Stimulated activated CD4-positive, alpha-beta T cell treated with anti-CD3 and anti-CD28 coated beads, Interleukin-15, amount 100 ng/mL, for 48 hours (primary cell): ENCODE results near the gene PIP5K1B.

Source experiments
- DNase-seq, 2 donors: peaks; one replicate each; pipeline ENCODE4 v3.0.0-alpha.2; 2020; ENCODE audit warnings: low read depth in 2 of 2

Gene PIP5K1B

DNA sequence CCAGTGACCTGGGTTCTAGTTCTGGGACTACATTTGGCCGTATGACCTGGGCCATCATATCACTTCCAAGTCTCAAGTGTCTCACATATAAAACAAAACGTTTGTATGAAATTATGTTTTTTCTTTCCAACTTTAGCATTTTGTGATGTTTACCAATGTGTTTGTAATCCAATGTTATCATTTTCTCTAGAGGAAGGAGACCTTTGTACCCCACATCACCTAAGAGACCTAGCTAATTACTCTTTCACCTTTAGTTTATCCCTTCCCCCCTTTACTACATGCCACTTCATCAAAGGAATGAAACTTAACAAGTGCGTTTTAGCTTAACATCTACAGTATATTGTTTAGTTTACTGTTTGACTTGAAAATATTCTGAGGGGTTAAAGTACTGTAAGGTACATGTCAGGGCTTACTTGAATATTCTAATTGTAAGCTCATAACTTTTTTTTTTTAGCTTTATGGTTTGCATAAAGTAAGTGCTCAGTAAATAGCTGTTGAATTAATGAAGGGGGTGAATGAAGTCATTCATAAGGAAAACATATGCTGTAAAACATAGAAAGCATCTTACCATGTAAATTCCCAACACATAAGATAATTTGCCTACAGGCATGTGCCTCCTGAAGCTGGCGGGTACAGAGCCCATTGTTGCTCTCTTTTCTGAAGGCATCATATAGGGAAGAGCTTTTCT lies 2.9 kb downstream of the PIP5K1B start:
- DNase-seq, result no peak

DNA sequence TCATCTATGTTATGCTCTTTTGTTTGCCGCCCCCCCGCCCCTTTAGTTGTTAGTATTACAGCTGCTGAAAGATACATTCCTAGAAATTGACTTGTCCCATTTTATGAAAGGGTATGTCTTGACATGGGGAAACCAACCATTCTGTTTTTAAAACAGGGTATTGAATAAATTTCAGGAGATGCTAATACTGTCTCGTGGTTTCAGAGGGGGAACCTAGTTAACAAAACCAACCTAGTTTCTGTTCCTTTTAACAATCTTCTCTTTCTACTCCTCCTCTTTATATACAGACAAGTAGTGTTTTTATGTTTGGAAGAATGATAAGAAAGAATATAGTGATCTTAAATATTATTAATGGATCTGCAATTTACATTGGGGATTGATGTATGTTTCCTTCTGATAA lies 3.5 kb downstream of the PIP5K1B start:
- no peak for DNase-seq

DNA sequence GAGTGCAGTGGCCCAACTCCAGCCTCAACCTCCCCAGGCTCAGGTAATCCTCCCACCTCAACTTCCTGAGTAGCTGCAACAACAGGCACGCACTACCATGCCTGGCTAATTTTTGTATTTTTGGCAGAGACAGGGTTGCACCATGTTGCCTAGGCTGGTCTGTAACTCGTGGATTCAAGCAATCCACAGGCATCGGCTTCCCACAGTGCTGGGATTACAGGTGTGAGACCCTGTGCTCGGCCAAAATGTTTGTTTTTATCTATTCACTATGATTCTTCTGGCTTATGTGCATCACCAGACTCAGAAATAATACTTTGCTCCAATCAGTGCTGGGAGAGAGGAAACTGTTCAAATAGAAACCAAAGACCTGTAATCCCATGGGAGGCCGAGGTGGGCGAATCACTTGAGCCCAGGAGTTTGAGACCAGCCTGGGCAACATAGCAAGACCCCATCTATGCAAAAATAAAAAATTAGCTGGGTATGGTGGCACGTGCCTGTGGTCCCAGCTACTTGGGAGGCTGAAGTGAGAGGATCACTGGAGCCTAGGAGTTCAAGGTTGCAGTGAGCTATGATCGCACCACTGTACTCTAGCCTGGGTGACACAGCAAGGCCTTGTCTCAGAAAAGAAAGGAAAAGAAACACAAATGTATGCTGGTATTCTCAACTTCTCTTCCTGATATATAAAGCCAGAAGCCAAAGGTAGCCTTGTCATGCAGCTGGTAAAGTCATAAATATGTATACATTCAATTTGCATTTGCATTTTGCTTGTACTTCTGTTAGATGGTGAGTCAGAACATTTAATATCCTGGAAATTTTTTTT lies 4.5 kb downstream of the PIP5K1B start:
- DNase-seq, result no peak

DNA sequence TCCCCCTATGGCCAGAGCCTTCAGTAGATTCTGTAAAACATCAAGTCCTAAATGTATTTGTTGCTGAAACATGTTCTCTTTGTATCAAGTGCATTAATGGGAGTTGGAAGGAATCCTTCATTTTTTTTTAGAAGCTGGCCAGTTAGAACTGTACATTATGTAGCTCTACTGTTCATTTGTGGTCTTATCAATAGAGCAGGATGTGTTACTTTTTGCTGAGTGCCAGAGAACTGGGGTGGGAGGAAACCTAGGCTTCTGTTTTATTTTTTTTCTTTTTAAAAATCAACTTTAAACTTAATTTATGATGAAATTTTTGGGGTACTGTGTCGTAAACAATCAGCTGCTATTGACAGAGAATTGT lies 5.1 kb downstream of the PIP5K1B start:
- DNase-seq, result no peak

DNA sequence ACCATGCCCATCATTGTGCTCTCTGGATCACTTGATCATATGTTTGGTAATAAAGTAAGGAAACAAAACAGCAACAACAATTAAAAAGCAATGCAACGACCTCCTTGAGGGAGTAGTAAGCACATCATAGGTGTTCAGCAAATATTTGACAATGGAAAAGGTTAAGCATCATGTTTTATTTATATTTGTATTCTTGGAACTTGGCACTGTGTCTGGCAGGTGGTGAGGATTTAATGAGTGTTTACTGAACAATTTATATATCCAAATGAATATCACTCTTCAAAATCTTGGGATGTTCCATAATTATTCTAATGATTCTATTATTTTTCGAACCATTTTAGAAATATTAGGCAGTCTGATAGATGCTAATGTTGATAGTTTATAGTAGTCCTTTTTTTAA lies 6.2 kb downstream of the PIP5K1B start:
- no peak for DNase-seq

DNA sequence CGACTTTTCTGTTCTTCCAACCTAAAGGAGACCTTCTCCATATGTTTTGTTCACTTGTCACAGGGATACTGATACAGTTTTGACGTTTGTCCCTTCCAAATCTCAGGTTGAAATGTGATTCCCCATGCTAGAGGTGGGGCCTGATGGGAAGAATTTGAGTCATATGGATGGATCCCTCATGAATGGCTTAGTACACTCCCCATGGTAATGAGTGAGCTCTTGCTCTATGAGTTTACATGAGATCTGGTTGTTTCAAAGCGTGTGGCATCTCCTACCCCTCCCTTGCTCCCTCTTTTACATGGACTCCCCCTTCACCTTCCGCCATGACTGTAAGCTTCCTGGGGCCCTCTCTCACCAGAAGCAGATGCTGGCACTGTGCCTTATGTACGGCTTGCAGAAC lies 6.9 kb downstream of the PIP5K1B start:
- DNase-seq, result no peak

DNA sequence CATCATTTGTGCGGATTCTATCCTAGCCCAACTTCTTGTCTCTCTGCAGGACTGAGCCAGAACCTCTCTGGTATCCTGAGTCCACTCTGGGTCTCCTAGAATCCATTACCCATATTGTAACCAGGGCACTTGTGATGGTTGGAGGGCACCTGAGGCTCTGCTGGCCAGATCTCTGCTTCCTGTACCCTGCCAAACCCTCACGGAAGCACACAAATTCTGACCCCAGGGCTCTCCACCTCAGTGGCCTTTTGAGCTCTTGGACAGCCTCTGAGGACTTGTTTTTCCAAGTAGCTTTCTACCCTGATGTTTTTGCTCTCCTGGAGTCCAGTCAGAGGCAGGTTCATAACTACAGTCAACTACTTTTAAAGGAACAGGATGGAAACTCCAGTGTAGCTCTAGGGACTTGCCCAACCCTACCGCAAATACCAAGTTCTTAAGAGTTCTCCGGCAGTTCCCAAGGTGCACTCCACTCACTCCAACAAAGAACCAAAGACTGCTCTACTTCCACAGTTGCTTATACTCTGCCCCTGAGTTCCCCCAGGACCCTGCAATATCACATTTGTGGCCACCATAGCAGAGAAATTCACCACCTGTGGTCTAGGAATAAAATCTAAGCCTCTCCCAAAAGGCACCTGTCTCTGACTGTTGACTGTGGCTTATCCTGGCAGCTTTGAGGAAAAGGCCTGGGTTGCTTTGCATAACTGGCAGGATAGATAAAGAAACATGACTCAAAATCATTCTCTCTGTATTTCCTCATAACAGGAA lies 9.6 kb downstream of the PIP5K1B start:
- DNase-seq, result no peak

DNA sequence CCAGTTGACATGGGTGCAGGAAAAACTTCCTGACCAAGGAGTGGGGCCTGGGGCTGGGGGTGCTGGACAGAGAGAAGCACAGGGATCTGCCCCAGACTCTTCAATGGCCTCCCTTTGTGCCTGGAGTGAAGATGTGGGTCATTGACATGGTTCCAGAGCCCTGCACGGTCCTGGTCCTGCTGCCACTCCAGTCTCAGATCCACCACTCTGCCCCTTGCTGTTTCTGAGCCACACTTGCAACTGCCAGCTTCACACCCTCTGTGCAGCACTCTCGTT lies 10.1 kb downstream of the PIP5K1B start:
- no peak for DNase-seq

DNA sequence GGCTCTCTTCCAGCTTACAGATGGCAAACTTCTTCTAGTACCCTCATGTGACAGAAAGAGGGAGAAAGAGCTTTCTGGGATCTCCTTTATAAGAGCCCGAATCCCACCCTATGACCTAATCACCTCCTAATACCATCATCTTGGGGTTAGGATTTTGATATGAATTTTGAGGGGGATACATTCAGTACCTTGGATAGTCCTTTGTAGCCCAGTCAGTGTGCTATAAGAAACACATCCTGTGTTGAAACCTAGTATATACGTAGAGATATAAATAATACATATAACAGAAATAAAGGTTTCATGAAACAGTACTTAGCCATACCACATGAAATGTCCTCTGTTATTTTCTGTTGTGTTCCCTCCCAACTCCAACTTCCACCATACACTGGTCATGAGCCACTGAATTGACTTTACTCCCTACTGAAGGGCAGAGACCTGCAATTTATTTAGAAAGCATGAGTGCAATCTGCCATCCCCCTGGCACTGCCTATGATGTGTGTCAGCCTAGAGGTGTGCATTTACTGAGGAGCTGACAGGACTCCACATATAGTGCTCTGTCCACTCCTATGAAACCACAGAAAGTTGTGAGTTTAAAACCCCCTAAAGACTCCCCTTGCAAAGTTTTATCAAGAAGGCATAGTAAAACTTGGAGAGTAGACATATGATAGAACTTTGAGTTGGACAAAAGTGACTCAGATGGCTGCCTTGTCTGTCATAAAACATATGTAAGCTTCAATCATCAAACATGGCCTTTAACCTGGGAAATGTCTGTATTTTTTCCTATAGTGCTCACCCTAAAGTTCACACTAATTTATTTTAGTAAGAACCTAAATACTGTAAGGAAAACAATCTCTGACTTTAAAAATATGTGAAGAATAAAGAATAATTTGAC lies 12.8 kb downstream of the PIP5K1B start:
- no peak for DNase-seq

DNA sequence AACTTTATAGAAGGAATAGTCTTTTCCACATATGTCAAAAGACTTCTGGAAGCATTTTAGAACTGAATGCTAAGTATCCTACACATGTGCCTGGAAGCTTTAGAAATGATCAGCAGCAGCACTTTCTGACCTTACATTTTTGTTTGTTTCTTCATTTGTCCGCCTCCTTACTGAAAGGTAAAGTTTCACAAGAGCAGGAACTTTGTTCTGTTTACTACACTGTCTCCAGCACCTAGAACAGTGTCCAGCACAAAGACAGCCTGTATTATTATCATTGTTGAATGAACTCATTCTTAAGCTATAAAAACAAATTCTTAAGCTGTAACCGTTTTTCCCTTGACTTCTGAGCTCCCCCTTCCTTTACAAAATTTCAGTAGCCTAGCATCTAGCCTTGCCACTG lies 14.8 kb downstream of the PIP5K1B start:
- no peak for DNase-seq

DNA sequence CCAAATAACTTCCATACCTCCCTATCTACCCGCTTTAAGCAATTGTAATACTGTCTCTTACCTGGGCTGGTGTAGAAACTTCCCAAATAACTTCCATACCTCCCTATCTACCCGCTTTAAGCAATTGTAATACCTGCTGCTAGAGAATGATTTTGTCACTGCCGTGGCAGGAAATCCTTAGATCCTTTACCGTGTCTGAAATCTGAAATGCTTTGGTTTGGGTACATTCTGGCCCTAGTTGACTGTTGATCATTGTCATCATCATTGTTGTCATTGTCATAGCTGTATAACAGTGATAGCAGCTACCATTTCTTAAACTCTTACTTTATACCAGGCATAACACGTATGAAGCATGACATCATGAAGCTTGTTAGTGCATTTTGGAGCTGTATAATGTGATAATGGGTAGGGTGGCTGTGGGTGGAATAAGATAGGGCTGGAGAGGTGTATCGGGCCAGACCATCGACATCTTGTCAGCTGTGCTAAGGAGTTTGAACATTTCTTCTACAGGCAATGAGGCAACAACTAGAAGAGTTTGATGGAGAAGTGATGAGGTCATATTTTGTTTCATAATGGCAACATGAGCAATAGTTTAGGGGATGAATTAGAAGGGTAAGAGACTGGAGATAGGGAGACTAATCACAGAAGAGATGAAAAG lies 15.7 kb downstream of the PIP5K1B start:
- DNase-seq, result no peak

DNA sequence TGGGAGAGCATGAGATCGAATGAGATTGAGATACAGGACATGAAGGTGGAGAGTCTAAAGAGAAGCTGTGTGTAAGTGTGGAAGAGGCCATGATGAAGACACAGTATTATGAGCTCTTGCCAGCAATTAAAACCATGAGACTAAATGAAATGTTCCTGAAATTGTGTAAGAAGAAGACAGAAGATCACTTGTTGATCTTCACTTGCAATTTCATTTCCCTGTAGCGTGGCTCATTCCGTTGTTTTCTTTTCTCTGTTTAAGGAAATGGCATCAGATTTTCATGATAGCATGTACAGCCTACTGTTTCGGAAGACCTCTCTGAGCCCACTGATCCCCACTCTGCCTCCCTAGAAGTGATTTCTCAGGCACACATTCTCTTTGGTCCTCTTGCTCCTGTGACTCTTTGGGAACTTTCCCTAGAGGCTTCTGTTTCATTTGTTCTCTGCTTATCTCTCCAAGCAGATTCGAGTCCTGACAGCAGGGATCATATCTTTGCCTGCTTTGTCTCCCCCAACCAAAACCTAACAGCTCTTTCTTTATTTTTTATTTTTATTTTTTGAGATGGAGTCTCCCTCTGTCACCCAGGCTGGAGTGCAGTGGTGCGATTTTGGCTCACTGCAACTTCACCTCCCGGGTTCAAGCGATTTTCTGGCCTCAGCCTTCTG lies 16.8 kb downstream of the PIP5K1B start:
- DNase-seq, result no peak

DNA sequence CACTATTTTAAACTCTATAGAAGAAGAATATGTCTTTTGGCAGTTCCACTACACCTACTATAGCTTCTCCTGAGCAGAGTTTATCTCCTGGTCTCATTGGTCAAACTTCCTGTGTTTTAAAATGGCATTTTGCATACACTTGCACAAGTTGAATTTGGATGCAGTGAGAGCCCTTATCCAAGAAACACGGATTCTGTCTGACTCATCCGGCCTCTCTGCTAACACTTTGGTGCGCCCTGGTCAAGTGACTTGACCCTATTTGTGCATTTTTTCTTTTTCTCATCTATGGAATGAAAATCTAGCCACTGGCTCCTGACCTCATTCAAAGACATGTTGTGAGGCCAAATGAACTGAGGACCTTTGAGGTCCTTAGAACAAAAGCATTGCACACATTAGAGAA lies 20.0 kb downstream of the PIP5K1B start:
- no peak for DNase-seq

DNA sequence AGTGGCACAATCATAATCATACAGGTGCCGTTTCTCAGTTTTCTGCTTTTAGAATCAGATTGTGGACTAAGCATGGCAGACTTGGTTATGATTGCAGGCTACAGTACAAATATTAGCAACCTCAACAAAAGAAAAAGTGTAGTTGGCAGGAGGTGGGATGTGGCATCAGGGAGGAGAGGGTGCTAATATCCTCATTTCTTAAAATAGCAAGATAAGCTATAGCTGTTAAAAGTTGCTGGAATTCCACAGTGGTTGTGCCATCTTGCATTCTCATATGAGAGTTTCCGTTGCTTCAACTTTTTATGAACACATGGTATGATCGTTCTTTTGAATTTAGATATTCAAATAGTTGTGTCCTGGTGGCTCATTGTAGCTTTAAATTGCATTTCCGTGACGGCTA lies 21.4 kb downstream of the PIP5K1B start:
- no peak for DNase-seq

DNA sequence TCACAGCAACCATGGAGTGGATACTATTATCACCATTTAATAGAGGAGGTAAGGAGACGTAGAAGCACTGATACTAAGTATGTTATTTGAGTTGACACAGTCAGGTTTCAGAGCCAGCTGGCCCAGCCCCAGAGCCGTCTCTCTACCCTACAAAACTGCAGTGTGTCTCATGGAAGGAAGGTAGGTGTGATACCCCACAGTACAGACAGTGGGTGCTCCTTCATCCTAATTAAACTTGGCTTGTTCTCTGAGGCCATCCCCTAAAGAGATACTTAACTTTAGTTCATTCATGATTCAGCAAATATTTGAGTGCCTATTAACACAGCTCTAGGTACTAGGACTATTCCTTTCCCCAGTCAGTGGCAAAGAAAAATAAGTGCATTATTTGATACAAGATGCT lies 22.6 kb downstream of the PIP5K1B start:
- DNase-seq, result no peak

DNA sequence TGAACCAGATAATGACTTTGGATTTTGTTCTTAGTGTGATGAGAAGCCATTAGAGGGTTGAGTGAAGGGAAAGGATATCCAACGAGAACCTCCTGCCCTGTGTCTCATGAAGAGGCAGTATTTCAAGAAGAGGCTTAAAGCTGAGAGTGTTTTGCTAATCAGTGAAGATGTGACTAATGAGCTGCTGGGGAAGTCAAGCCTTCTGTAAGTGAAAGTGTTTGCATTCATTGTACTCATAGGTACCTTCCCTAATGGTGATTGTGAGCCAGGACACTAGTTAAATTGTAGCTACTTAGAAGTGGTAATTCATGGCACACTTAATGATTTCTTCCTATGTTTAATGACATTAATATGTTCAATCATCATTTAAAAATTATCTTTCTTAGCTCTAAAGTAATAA lies 23.7 kb downstream of the PIP5K1B start:
- DNase-seq, result no peak

DNA sequence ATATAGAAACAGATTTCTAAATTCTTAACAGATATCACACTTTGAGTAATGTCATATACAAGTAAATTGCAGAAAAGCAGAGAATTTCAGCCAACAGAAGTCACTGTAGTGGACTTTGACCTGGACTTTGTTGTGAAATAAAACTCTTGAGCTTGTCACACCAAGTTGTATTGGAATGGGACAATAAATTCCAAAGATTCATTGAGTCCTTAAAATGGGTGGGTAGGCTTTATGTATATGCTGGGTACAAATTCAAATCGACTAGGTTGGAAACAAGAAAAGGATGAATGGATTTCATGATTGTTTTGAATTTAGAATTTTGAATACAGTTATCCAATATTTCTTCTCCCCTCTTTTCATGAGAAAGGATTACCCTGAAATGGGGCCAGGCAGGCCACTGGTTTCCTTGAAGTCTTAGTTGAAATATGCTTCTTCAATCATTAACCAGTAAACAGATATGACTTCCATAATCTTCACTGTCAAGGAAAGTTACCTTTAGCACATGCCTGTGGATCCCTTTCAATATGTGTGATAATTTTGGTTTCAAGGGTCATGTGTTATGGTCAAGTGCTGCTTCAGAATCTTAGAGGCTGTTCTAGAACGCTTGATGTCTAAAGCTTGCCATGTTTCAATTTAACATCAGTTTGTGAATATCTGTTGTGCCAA lies 25.7 kb downstream of the PIP5K1B start:
- no peak for DNase-seq

DNA sequence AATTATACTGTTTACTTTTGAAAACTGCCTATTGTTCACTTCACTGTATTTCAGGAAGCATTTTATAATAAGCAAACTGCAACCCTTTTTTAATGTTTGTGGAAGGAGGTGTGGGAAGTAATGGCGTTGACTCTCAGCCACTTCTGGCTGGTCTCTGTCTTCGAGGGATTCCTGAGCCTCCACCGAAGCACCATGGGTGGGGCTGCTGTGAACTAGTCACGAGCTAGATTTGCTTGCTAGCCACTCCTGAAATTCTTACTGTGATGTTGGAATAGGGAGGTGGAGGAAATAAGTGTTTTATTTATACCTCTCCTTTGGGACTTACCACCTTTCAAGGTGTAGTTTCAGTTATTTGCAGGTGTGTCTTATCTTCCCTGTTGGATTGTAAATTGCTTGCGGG lies 26.8 kb downstream of the PIP5K1B start:
- no peak for DNase-seq

DNA sequence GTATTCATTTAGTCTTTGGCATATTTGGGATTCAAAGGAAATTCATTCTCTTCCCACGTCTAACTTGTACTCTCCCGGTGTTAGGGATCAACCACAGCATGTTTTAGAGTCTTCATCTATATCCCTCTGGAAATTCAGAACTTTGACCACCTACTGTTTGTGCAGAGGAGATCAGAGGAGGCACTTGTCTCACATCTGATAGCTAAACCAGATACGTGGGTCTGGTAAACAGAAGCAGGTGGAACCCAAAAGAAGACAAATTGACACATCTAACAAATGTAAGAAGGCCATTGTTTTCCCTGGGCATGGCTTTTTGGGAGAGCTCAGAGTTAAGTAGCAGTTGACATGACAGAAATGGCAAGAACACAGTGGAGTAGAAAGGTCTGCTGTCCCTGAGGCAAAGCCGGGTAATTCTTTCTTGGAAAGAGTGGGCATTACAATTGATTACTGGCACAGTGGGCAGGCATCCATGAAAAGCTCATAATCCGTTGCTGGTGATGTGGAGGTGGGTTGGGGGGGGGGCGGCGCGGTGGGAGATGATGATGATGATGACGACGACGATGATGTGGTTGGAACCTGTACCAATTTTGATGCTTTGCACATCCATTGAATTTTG lies 27.5 kb downstream of the PIP5K1B start:
- no peak for DNase-seq

DNA sequence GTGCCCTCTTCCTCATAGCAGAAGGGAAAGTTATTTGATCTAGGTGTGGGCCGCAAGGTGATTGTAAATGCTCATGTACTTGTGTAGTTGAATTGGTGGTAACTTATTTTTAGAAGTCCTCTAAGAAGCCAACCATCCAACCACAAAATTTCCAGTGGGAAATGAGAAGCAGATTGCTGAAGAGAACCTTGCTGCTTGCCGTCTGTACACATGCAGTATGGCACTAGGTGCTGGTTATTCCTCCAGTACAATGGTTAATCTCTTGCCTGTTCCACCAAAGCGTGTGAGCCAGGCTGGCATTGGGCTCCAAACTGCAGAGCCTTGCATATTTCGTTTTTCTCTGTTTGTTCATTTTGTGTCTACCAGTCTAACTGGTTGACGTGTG lies 28.0 kb downstream of the PIP5K1B start:
- no peak for DNase-seq
